Measurements from ENCODE around the gene DCDC2C. TPM values are rescaled to one million over a fixed set of nuclear protein-coding genes. Genes with fewer than 3 reads are reported as not detected.

Gene DCDC2C
- total RNA-seq, 2 experiments from 2014 or later: not detected

DNA sequence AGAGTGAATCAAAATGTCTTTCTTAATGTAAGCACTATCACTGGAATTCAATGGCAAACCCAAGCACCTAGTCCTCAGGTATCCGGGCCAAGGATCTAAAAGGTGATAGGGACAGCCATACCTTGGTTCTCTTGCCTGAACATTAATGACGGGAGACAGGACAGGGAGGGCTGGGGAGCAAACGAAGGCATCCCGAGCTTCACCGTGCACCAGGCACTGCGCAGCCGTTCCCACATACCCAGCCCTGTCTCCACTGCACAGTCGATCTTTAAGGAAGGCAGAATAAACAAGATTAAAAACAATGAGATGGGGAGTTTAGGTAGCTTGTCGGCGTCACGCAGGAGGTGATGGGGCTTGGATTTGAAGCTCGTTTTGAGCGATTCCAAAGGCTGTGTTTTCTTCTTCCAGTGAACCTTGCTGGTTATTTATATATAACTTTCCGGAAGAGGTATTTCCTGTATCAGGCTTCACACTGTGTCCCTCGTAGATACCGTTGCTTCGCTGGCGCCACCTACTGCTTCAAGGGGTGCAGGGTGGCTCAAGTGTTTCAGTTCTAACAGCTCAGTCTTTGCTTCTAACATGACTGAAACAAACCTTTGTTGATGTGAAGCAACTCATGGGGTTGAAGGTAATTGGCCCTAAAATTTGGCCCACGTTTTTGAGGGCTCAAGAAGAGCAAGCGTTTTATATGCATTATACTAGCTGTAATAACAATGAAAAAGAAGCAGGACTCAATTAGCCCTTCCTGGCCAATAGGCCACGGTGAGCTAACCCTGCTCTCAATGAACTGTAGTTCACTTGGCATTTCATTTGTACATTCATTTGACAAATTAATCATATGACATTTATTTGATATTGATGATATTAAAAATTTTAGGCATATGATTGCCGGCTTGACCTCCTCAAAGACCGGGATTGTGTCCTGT, 77.4 kb downstream of the DCDC2C start:
- CTCF ChIA-PET: interaction anchor here (0.6 to 2.9 kb wide), 12 partner anchors 8 to 1932 kb away, joined by 3 to 50 read pairs (median 3); no protein-coding TSS in a partner anchor
- Mint-ChIP-seq H3K27me3 (peaks cover 29% of the 10 kb centered on the region), H3K9me3 (ENCODE audit: low read depth) (no peaks in the 10 kb centered on the region), H3K27ac (peak overlapping the region; percentile 45), H3K4me3 (peak overlapping the region; percentile 29), H3K4me1 (peaks cover 11% of the 10 kb centered on the region), H3K36me3 (ENCODE audit: low read depth) (no peaks in the 10 kb centered on the region)
- DNase-seq: peak; percentile 86
- intact Hi-C loops (cut with DNase I, micrococcal nuclease): loop anchor here (1.0 to 2.0 kb wide), 3 partner anchors 42 to 52 kb away; no protein-coding TSS in a partner anchor
- peak; percentile 100 for ATAC-seq
- POLR2A ChIA-PET: no interaction called here

DNA sequence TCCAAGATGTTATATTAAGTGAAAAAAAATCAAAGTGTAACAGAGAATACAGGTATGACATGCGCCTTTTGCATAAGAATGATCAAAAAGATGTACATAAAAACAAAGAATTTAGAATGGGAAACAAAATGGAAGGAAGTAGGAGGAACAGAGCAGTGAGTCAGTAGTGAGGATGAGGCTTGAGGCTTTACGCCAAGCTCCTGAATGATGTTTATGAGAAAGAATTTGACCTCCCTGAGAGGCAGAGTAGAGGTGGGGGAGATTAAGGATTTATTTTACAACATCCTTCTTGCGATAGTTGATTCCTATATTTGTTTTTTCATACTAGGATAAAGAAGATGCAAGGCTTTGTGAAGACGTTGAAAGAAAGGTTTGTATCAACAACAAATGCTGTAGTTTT, 81.4 kb downstream of the DCDC2C start:
- CTCF ChIA-PET: no interaction called here
- DNase-seq: no peak
- Mint-ChIP-seq H3K27ac (no peak overlapping the region), H3K36me3 (ENCODE audit: low read depth) (no peaks in the 10 kb centered on the region), H3K4me3 (no peak overlapping the region), H3K9me3 (ENCODE audit: low read depth) (no peaks in the 10 kb centered on the region), H3K4me1 (peaks cover 7% of the 10 kb centered on the region), H3K27me3 (peaks cover 5% of the 10 kb centered on the region)
- intact Hi-C loops (cut with DNase I, micrococcal nuclease): no loop called here
- no peak for ATAC-seq
- POLR2A ChIA-PET: no interaction called here

DNA sequence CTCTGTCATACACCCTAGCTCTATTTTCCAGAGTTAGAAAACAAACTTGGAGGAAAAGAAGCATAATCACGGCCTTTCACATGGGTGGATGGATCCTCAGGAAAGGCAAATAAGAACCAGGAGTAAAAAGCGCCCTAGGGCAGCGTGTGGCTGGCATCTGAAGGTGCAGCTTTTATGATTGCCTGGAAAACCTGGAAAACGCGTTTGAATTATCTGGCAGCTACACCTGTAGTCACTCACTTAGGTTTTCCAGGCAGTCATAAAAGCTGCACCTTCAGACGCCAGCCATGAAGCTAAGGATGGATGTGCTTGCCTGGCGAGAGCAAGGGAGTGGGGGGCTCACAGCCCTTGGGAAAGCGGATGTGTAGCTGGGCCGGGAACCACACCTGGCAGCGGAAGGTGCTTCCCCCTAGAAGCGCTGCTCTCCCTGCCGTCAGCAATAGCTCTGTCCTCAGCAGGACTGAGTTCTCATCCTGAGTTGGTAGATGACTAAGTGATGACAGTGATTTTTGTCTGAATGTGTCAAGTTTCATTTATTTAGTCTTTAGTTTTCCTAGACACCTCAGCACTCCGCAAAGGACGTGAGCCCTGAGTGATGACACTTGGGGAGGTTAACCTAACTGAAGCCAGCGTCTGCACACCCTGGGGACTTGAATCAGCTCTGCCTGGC, 82.0 kb downstream of the DCDC2C start:
- intact Hi-C loops (cut with DNase I, micrococcal nuclease): no loop called here
- Mint-ChIP-seq H3K4me3 (no peak overlapping the region), H3K27me3 (peaks cover 2% of the 10 kb centered on the region), H3K36me3 (ENCODE audit: low read depth) (no peaks in the 10 kb centered on the region), H3K27ac (no peak overlapping the region), H3K4me1 (peaks cover 4% of the 10 kb centered on the region), H3K9me3 (ENCODE audit: low read depth) (no peaks in the 10 kb centered on the region)
- no peak for DNase-seq
- POLR2A ChIA-PET: no interaction called here
- CTCF ChIA-PET: no interaction called here
- ATAC-seq: no peak

DNA sequence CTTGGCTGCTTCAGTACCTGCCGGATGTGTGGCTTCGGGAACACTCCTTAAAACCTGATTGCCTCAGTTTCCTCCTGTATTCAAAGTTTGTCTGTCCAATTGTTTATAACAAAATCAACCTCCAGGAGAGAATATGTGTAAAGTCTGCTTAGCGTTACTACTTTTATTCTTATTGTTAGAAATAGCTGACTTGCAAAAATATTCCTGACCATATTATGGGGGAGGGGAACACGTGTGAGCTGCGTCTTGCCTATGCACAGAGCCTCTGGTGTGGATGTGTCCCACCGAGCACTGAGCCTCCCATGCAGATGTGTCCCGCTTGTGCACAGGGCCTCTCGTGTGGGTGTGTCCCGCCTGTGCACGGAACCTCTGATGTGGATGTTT, 82.5 kb downstream of the DCDC2C start:
- no peaks in the 10 kb centered on the region for H3K4me1 Mint-ChIP-seq

DNA sequence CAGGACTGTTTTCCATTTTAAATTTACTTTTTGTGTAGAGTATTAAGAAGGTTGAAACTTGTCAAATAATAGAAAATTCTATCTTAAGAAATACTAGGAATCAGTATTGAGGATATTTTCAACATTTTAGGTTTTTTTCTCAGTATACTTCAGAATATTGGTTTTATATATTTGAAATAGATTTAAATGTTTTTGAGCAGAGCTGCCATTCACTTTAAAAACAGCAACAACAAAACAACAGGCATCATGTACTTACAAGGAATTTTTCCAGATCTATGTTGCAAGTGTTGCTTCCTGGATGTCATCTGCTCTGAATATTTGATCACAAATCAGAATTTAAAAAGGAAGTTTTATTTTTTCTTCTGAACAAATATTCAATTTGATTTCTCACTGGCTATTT, 84.4 kb downstream of the DCDC2C start:
- intact Hi-C loops (cut with DNase I, micrococcal nuclease): no loop called here
- no peak overlapping the region for H3K4me3 Mint-ChIP-seq
- DNase-seq (no peak), ATAC-seq (no peak)
- H3K27ac Mint-ChIP-seq: no peak overlapping the region
- ChIA-PET CTCF (no interaction called here), POLR2A (no interaction called here)
- H3K36me3 Mint-ChIP-seq (ENCODE audit: low read depth): no peaks in the 10 kb centered on the region
- no peaks in the 10 kb centered on the region for H3K4me1 Mint-ChIP-seq
- no peaks in the 10 kb centered on the region for H3K27me3 Mint-ChIP-seq
- no peaks in the 10 kb centered on the region for H3K9me3 Mint-ChIP-seq (ENCODE audit: low read depth)

More for the DNA sequence above, 82.5 kb downstream of the DCDC2C start:
- Mint-ChIP-seq H3K9me3 (ENCODE audit: low read depth) (no peaks in the 10 kb centered on the region), H3K27me3 (no peaks in the 10 kb centered on the region), H3K27ac (no peak overlapping the region), H3K4me3 (no peak overlapping the region), H3K36me3 (ENCODE audit: low read depth) (no peaks in the 10 kb centered on the region)
- DNase-seq (no peak), ATAC-seq (no peak)
- ChIA-PET CTCF (no interaction called here), POLR2A (no interaction called here)
- intact Hi-C loops (cut with DNase I, micrococcal nuclease): no loop called here

DNA sequence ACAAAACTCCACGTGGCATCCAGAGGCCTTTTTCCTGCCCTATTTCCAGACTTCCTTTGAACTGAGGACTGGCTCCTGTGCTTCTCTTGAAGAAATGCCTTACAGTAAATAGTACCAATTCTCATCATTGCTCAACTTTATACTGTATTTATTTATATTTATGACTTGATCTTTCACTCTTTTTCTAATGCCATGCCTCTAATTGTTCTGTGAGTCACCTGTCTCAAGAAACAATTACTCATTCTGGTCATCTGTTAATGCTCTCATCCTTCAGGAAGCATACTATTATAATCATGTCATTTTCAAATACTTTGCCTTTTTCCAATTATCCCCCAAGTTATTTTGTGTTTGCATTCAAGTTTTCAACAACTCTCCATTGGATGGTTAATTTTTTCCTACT, 85.9 kb downstream of the DCDC2C start:
- ChIA-PET CTCF (no interaction called here), POLR2A (no interaction called here)
- DNase-seq (no peak), ATAC-seq (no peak)
- Mint-ChIP-seq H3K4me3 (no peak overlapping the region), H3K27ac (no peak overlapping the region), H3K27me3 (no peaks in the 10 kb centered on the region), H3K4me1 (no peaks in the 10 kb centered on the region), H3K36me3 (ENCODE audit: low read depth) (no peaks in the 10 kb centered on the region), H3K9me3 (ENCODE audit: low read depth) (no peaks in the 10 kb centered on the region)
- intact Hi-C loops (cut with DNase I, micrococcal nuclease): no loop called here

DNA sequence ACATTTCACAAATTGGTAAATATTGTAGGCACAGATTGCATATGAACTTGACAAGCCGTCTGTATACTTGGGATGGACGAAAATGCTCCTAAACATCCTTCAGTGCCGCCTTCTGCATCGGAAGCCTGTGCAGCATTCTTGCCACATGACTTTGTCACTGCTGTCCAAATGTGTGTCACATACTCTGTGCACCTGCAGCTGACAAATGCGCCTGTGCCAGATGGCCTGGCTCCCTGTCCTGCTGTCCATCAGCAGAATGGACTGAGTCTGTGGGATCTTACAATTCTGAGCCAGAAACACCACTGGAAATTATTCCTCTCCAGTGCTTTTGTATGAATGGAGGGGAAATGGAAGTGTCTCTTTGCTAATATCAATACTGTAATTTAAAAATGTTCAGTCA, 89.9 kb downstream of the DCDC2C start:
- Mint-ChIP-seq H3K36me3 (ENCODE audit: low read depth) (no peaks in the 10 kb centered on the region), H3K27me3 (no peaks in the 10 kb centered on the region), H3K4me3 (no peak overlapping the region), H3K27ac (no peak overlapping the region), H3K4me1 (no peaks in the 10 kb centered on the region), H3K9me3 (ENCODE audit: low read depth) (no peaks in the 10 kb centered on the region)
- ATAC-seq (no peak), DNase-seq (no peak)
- ChIA-PET CTCF (no interaction called here), POLR2A (no interaction called here)
- intact Hi-C loops (cut with DNase I, micrococcal nuclease): no loop called here

DNA sequence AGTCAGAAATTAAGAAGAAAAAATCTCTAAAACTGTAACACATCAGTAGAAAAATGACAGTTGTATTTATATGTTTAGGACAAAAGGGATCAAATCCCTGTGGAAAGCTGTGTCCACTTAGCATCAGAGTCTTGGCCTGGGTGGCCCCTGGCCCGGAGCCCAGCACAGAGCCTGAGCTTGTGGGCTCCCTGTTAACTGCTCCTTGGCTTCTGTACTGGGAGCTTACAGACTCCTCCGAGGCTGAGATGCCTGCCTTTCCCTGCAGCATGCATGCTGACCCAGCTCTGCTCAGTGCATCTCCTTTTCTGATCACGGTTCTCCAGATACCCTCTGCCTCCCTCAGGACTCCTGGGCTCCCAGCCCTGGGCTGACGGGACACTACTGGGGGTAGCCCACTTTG, 98.1 kb downstream of the DCDC2C start:
- peaks cover 5% of the 10 kb centered on the region for H3K27me3 Mint-ChIP-seq
- POLR2A ChIA-PET: no interaction called here
- no peak for DNase-seq
- H3K4me1 Mint-ChIP-seq: no peaks in the 10 kb centered on the region
- CTCF ChIA-PET: no interaction called here
- no peak overlapping the region for H3K4me3 Mint-ChIP-seq
- H3K9me3 Mint-ChIP-seq (ENCODE audit: low read depth): peaks cover 4% of the 10 kb centered on the region
- H3K27ac Mint-ChIP-seq: no peak overlapping the region
- no peaks in the 10 kb centered on the region for H3K36me3 Mint-ChIP-seq (ENCODE audit: low read depth)
- intact Hi-C loops (cut with DNase I, micrococcal nuclease): no loop called here
- ATAC-seq: no peak

DNA sequence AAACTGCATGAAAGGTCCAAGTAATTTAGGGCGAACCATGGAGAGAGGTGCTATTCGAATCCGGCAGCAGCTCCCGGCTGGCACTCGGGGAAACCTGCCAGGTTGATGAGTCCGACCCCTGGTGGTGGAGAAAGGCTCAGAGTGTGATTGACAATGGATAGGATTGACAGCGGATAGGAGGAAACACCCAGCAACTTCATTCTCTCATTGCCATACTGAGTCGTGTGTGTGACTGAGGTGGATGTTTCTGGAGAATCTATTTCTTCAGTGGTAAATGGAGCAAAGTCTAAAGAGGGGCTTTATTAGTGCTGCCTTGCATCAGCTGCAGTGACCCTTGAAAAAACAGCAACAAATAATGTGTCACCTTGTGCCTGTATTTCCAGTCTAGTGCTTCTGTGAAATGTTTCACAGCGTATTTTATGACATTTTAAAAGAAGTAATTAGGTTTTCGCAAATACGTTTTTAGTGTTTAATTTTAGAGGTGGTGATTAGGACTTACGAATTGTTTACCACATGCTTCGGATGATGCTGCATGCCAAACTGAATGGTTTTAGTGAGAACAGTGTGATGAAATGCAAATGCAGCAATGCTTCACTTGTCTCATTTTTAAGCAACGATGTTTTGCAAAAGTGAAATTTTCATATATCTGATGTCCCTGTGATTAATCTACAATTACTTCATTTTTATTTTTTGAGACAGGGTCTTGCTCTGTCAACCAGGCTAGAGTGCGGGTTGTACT, 102.0 kb downstream of the DCDC2C start:
- peaks cover 4% of the 10 kb centered on the region for H3K9me3 Mint-ChIP-seq (ENCODE audit: low read depth)
- H3K36me3 Mint-ChIP-seq (ENCODE audit: low read depth): no peaks in the 10 kb centered on the region
- CTCF ChIA-PET: no interaction called here
- no peak overlapping the region for H3K4me3 Mint-ChIP-seq
- H3K27ac Mint-ChIP-seq: no peak overlapping the region
- peaks cover 8% of the 10 kb centered on the region for H3K27me3 Mint-ChIP-seq
- intact Hi-C loops (cut with DNase I, micrococcal nuclease): no loop called here
- POLR2A ChIA-PET: no interaction called here
- no peaks in the 10 kb centered on the region for H3K4me1 Mint-ChIP-seq
- peak; percentile 11 for DNase-seq
- ATAC-seq: no peak

DNA sequence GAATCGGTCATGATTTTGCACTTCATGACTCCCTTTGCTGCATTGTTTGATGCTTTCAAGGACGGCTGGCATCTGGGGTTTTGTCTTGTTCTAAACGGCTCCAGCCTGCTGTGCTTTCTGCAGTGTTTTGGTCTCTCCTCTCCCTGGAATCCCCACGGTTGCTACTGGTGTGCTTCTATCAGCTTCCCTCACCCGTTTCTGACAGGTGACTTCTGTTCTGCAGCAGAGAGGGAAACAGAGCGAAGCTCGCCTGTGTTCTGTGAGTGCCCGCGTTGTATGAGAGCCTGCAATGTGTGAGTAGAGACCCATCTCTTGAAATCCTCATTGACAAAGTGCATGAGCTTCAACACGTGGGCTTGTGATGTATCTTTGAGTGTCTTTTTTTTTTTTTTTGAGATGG, 102.8 kb downstream of the DCDC2C start:
- no peaks in the 10 kb centered on the region for H3K4me1 Mint-ChIP-seq
- no peak for ATAC-seq
- no peaks in the 10 kb centered on the region for H3K36me3 Mint-ChIP-seq (ENCODE audit: low read depth)
- no peak for DNase-seq
- H3K9me3 Mint-ChIP-seq (ENCODE audit: low read depth): peaks cover 4% of the 10 kb centered on the region
- ChIA-PET CTCF (interaction anchor here (0.6 kb wide), 1 partner anchor 161 kb away, joined by 3 read pairs; no protein-coding TSS in a partner anchor), POLR2A (no interaction called here)
- no peak overlapping the region for H3K27ac Mint-ChIP-seq
- H3K27me3 Mint-ChIP-seq: peaks cover 8% of the 10 kb centered on the region
- intact Hi-C loops (cut with DNase I, micrococcal nuclease): no loop called here
- no peak overlapping the region for H3K4me3 Mint-ChIP-seq

DNA sequence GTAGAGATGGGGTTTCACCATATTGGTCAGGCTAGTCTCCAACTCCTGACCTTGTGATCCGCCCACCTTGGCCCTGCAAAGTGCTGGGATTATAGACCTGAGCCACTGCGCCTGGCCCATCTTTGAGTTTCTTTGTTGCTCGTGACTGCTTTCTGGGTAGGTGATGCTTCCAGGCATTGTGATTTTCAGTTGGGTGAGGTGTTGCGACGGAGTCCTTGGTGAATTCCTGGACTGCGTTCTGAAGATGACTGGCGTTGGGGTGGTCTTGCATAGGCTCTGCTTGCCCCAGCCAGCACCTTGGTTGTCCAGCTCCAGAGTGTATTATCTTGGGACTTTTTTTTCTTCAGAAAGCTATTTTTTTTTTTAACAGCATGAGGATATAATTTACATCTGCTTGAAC, 103.4 kb downstream of the DCDC2C start:
- H3K4me1 Mint-ChIP-seq: no peaks in the 10 kb centered on the region
- DNase-seq (no peak), ATAC-seq (no peak)
- peaks cover 4% of the 10 kb centered on the region for H3K9me3 Mint-ChIP-seq (ENCODE audit: low read depth)
- no peak overlapping the region for H3K27ac Mint-ChIP-seq
- ChIA-PET CTCF (interaction anchor here (0.6 kb wide), 1 partner anchor 161 kb away, joined by 3 read pairs; no protein-coding TSS in a partner anchor), POLR2A (no interaction called here)
- H3K36me3 Mint-ChIP-seq (ENCODE audit: low read depth): no peaks in the 10 kb centered on the region
- no peak overlapping the region for H3K4me3 Mint-ChIP-seq
- intact Hi-C loops (cut with DNase I, micrococcal nuclease): no loop called here
- peaks cover 8% of the 10 kb centered on the region for H3K27me3 Mint-ChIP-seq

Measured in activated CD4-positive, alpha-beta T cell treated with anti-CD3 and anti-CD28 coated beads for 36 hours (primary cell).